Activated T-cell treated with anti-CD3 and anti-CD28 coated beads for 4 hours (primary cell): ENCODE measurements around the gene CTRL.
A peak's percentile ranks its signal among the peaks of the same experiment; 100 is the strongest.
"Not testable (repeated sequence)": the region's sequence is repeated elsewhere in the genome, so short reads cannot be mapped to it uniquely, and the experiment has no call there.

Experiments
- DNase-seq: peaks from one replicate; pipeline ENCODE4 v3.0.0-alpha.2; 2020

Gene CTRL

GRCh38 chr16:67940446-67941089 lies 8.9 kb upstream of the CTRL start:
- DNase-seq: no peak

GRCh38 chr16:67939507-67940445 lies 8.1 kb upstream of the CTRL start:
- DNase-seq: peak; percentile 43

- not testable (repeated sequence) for DNase-seq
Measured at GRCh38 chr16:67937713-67938112, 6.1 kb upstream of the CTRL start.

GRCh38 chr16:67936880-67937605 lies 5.4 kb upstream of the CTRL start:
- DNase-seq: peak; percentile 69

- peak; percentile 33 for DNase-seq
Measured at GRCh38 chr16:67936124-67936879, 4.6 kb upstream of the CTRL start, which contains the start of gene PSMB10. Gene PSMB10 (minus strand): TSS chr16:67936850. CDS start chr16:67936749, 101 bp downstream.

- DNase-seq: peak; percentile 91
Measured at GRCh38 chr16:67935402-67936123, 3.9 kb upstream of the CTRL start.

GRCh38 chr16:67935101-67935401 lies 3.4 kb upstream of the CTRL start:
- DNase-seq: no peak

- no peak for DNase-seq
Measured at GRCh38 chr16:67934306-67935100, 2.8 kb upstream of the CTRL start.

GRCh38 chr16:67933805-67934204 lies 2.1 kb upstream of the CTRL start:
- DNase-seq: no peak

GRCh38 chr16:67932462-67932840 lies 789 bp upstream of the CTRL start:
- DNase-seq: no peak

GRCh38 chr16:67930678-67931211 lies 917 bp downstream of the CTRL start:
- no peak for DNase-seq

- no peak for DNase-seq
Measured at GRCh38 chr16:67930191-67930590, 1.5 kb downstream of the CTRL start.

GRCh38 chr16:67928561-67929364 lies 2.9 kb downstream of the CTRL start:
- peak; percentile 69 for DNase-seq

- DNase-seq: no peak
Measured at GRCh38 chr16:67928147-67928546, 3.5 kb downstream of the CTRL start.

GRCh38 chr16:67927131-67927941 lies 4.3 kb downstream of the CTRL start:
- no peak for DNase-seq

GRCh38 chr16:67926181-67926750 lies 5.4 kb downstream of the CTRL start:
- DNase-seq: no peak

GRCh38 chr16:67924140-67924906 lies 7.3 kb downstream of the CTRL start:
- no peak for DNase-seq
